COLO668 (cell line): ENCODE measurements around the gene NMNAT1.
"Not testable (repeated sequence)": the region's sequence is repeated elsewhere in the genome, so short reads cannot be mapped to it uniquely, and the experiment has no call there.

Experiments used
- DNase-seq: peaks from one replicate; lab custom pipeline; 2025; ENCODE audit not compliant: unreplicated experiment; lab: John Stamatoyannopoulos, UW

NMNAT1 gene

DNA sequence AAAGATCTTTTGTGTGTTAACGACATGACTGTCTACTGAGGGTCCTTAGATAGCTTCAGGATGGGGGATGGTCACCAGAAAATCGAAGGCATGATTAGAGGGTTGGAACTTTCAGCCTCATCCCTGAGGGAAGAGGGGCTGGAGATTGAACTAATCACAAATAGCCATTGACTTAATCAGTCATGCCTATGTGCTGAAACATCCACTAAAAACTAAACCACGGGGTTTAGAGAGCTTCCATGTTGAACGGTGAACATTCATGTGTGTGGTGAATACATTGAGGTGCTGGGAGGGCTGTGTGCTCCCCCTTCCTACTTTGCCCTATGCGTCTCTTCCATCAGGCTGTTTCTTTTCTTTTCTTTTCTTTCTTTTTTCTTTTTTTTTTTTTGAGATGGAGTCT is 70.7 kb downstream of the NMNAT1 start:
- DNase-seq, result no peak

DNA sequence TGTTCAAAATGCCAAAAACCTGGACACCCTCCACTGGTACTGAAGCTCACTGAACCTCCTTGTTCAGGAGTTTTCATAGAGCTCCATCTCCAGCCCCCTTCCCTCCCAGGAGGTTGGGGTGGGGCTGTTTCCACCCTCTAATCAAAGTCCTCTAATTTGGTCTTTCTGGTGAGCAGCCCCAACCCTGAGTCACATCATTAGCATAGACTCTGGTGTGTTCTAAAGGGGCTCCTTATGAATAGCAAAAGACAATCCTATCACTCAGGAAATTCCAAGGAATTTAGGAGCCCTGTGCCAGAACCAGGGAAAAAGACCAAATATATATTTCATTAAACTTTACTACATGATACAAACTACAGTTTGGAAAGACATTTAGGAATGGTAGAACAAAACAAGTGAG is 76.3 kb downstream of the NMNAT1 start:
- no peak for DNase-seq

DNA sequence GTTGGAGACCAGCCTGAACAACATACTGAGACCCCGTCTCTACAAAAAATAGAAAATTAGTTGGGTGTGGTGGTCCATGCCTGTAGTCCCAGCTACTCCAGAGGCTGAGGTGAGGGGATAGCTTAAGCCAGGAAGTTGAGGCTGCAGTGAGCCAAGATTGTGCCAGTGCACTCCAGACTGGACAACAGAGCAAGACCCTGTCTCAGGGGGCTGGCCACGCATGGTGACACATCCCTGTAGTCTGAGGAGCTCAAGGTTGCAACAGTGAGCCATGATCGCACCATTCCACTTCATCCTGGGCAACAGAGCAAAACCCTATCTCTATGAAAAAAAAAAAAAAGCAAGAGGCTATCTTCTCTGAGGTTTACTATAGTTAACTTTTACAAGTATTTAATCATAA is 76.8 kb downstream of the NMNAT1 start:
- no peak for DNase-seq

DNA sequence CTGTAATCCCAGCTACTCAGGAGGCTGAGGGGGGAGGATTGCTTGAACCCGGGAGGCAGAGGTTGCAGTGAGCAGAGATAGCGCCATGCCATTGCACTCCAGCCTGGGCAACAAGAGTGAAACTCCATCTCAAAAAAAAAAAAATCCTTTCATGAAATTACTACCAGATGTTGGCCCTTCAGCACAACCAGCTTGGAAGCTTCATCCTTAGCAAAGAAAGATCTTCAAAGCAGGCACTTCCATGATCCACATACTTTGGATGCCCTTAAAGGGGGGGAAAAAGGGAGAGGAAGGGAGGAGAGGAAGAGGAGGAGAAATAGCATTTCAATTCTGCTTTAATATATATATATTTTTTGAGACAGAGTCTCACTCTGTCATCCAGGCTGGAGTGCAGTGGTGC is 77.4 kb downstream of the NMNAT1 start:
- not testable (repeated sequence) for DNase-seq

DNA sequence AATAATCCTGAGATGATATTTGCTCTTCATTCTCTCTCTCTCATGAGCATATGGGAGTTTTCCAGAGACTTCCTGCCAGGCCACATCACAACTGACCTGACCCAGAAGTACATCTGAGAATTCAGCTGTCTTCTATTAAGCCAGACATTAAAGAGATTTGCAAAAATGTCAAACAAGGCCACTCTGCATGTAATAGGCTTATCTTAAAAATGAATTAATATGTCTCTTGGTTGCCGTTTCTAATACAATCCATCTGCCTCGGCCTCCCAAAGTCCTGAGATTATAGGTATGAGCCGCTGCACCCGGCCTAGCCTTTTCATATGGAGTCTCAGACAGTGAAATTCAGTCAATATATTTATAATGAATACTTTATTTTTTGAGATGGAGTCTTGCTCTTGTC is 78.7 kb downstream of the NMNAT1 start:
- not testable (repeated sequence) for DNase-seq

DNA sequence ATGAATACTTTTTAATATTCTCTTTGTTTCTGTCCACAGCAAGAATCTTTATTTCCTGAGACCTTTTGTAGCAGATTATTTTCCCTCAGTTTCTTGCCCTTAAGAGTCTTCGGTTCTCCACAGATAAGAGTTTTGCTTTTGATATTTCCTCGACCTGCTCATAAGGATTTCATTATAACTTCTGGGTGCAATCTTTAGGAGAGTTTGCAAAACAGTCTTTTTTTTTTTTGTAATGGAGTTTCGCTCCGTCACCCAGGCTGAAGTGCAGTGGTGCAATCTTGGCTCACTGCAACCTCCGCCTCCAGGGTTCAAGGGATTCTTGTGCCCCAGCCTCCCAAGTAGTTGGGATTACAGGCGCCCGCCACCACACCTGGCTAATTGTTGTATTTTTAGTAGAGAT is 79.4 kb downstream of the NMNAT1 start:
- DNase-seq, result no peak

DNA sequence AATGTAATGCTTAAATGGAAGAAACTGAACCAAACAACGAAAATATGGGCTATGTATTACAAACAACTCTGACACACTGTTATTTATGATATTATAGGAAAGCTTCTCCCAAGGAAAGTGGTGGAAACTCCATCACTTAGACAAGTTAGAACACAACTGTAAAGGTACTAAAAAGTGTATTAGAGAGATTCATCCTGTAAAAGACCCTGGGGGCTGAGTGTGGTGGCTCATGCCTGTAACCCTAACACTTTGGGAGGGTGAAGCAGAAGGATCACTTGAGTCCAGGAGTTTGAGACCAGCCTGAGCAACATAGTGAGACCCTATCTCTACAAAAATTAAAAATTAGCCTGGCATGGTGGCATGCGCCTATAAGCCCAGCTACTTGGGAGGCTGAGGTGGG is 82.1 kb downstream of the NMNAT1 start:
- no peak for DNase-seq

DNA sequence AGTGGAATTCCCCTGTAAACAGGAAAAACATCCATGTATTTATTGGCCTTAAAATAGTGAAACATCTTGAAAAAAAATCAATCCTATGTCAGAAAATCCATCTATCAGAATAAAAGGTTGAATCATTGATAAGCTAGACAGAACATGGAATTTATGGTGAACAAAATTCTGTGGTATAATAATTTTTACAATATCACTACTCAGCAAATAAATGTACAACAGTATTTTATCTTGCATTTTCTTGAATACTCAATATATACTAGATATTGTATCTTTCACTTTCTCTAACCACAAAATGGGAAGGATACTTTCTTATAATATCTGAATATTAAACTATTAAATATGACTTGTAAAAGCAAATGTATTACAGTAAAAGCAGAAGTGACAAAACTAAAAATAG is 83.8 kb downstream of the NMNAT1 start:
- DNase-seq, result no peak

DNA sequence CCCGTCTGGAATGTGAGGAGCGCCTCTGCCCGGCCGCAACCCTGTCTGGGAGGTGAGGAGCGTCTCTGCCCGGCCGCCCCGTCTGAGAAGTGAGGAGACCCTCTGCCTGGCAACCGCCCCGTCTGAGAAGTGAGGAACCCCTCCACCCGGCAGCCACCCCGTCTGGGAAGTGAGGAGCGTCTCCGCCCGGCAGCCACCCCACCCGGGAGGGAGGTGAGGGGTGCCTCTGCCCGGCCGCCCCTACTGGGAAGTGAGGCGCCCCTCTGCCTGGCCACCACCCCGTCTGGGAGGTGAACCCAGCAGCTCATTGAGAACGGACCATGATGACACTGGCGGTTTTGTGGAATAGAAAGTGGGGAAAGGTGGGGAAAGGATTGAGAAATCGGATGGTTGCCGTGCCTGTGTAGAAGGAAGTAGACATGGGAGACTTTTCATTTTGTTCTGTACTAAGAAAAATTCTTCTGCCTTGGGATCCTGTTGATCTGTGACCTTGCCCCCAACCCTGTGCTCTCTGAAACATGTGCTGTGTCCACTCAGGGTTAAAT is 85.8 kb downstream of the NMNAT1 start:
- not testable (repeated sequence) for DNase-seq

DNA sequence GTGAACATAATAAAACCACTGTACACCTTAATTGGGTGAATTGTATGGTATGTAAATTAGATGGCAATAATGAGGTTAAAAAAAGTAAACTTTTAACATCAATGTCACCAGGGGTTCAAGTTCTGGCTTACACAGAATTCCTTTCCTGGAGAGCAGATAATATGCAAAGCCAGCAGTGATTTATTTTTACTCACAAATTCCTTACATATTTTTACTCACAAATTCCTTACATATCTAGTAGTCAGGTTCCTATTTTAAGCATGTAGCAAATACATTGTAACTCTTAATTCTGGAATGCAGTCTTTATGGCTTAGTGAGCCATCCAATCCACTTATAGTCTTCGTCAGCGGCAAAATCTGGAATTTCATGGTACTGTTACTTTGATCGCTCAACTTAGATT is 88.2 kb downstream of the NMNAT1 start:
- DNase-seq, result no peak

DNA sequence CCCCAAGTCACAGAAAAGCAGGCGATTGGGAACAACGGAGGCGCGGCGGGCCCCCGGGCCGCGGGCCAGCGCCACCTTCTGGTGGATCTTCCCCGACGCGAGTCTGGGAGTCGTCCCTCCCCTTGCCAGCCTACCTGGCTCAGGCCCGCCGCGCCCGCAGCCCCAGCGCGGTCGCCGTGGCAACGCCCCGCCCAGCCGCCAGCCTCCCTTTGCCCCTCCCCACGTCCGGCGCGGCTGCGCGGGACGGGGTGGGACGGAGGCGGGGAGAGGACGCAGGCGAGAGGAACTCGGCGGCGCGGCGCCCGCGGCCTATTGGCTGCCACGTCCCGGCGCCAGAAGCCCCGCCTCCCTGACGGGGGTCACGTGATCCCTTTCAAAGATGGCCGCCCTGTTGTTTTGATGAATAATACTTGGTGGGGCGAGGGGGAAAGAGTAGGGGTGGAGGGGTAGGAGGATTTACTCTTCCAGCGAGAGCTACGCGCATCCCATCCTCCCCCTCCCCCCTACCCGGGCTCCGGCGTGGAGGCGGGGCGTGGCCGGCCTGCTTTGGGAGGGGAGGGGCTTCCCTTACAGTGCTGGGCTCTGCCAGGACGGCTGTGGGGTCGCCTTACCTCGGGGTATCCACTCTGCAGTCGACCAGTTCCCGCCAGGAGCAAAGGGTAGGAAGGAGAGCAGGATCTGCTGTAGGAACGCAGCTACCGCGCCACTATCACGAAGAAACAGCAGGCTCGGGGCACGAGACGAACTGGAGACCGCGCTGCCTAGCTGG is 89.5 kb downstream of the NMNAT1 start, which contains the start of gene UBE4B:
TSS of gene UBE4B (plus strand) at position 369 of the 769 bp plus-strand sequence. CDS start 713 bp downstream, outside the sequence.
- peak; percentile 100 for DNase-seq

DNA sequence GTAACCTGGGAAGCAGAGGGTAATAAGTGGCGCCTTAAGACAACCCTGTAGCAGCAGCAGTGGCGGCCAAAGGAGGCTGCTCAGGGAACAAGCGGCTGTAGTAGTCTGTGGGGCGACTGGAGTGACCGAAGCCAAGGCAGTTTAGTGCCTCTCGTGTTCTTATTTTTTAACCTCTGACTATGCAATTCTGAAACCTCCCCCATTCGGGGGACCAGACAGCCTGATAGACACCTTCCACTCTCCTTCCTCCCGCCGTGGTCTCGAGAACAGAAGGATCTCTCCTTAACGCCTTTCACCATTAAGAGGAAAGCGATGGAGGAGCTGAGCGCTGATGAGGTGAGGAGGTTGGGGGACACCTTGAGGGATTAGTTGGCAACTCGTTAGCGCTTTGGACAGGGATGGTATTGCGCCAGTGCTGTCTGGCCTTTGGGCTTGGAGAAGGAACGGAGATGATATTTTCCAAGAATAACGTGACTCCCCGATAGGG is 90.1 kb downstream of the NMNAT1 start:
- DNase-seq, result peak; percentile 58
